HepG2 (cell line): ENCODE measurements around the gene BRAP. TPM values are rescaled to one million over a fixed set of nuclear protein-coding genes. Genes with fewer than 3 reads are reported as not detected.

Experiments used
- CCDC6 ChIP-seq: sonication (generic); formaldehyde crosslinking; IDR thresholded peaks from 2 replicates; pipeline ENCODE4 v1.8.1; 2022; ENCODE audit warnings: mild to moderate bottlenecking, missing genetic modification reagents, moderate library complexity
- DNMT3B ChIP-seq: conservative IDR thresholded peaks from 2 replicates; pipeline ENCODE4 v1.6.1; 2016; ENCODE audit warnings: missing biosample characterization, control low read depth
- HNF4A ChIP-seq: sonication (generic); formaldehyde crosslinking; IDR thresholded peaks from 2 replicates; pipeline ENCODE4 v1.4.0; 2020; ENCODE audit warnings: missing genetic modification reagents
- KLF15 ChIP-seq: sonication (generic); formaldehyde crosslinking; IDR thresholded peaks from 2 replicates; pipeline ENCODE4 v1.8.1; 2023; ENCODE audit warnings: borderline replicate concordance, mild to moderate bottlenecking, inconsistent platforms, missing genetic modification reagents, mixed read lengths
- KMT2A ChIP-seq: sonication (generic); formaldehyde crosslinking; IDR thresholded peaks from 2 replicates; pipeline ENCODE4 v1.4.0; 2020; ENCODE audit warnings: missing genetic modification reagents
- MBNL3 ChIP-seq: fragments of 250-450 bp; sonication (Bioruptor Pico); conservative IDR thresholded peaks from 2 replicates; pipeline ENCODE4 v1.8.0; 2022; ENCODE audit warnings: mild to moderate bottlenecking, inconsistent platforms
- NR1H2 ChIP-seq: sonication (generic); formaldehyde crosslinking; IDR thresholded peaks from 2 replicates; pipeline ENCODE4 v1.8.1; 2022; ENCODE audit warnings: low read depth, missing genetic modification reagents, borderline replicate concordance
- TBL1XR1 ChIP-seq: fragments of 150-350 bp; IDR thresholded peaks from 2 replicates; pipeline ENCODE4 v1.6.1; 2014; ENCODE audit warnings: borderline replicate concordance, low read length; ENCODE audit not compliant: partially characterized antibody
- TEAD2 ChIP-seq: sonication (generic); formaldehyde crosslinking; IDR thresholded peaks from 2 replicates; pipeline ENCODE4 v1.9.0; 2021; ENCODE audit warnings: missing genetic modification reagents
- ZBTB38 ChIP-seq: sonication (generic); formaldehyde crosslinking; IDR thresholded peaks from 2 replicates; pipeline ENCODE4 v1.5.1; 2020; ENCODE audit warnings: mild to moderate bottlenecking, missing genetic modification reagents
- ZFP36 ChIP-seq: fragments of 150-350 bp; IDR thresholded peaks from 2 replicates; pipeline ENCODE4 v1.6.1; 2018; ENCODE audit warnings: borderline replicate concordance, low read length, low read depth; ENCODE audit not compliant: partially characterized antibody
- ZKSCAN5 ChIP-seq: sonication (generic); formaldehyde crosslinking; IDR thresholded peaks from 2 replicates; pipeline ENCODE4 v1.5.1; 2020; ENCODE audit warnings: mild to moderate bottlenecking, missing genetic modification reagents
- ZNF33B ChIP-seq: sonication (generic); formaldehyde crosslinking; IDR thresholded peaks from 2 replicates; pipeline ENCODE4 v1.5.1; 2020; ENCODE audit warnings: mild to moderate bottlenecking, missing genetic modification reagents
- ZNF34 ChIP-seq: sonication (generic); formaldehyde crosslinking; IDR thresholded peaks from 2 replicates; pipeline ENCODE4 v1.4.0; 2020; ENCODE audit warnings: mild to moderate bottlenecking, missing genetic modification reagents, borderline replicate concordance
- ZNF501 ChIP-seq: sonication (generic); formaldehyde crosslinking; IDR thresholded peaks from 2 replicates; pipeline ENCODE4 v1.5.1; 2020; ENCODE audit warnings: mild to moderate bottlenecking, moderate library complexity, missing genetic modification reagents
- ZNF703 ChIP-seq: sonication (generic); formaldehyde crosslinking; IDR thresholded peaks from 2 replicates; pipeline ENCODE4 v1.5.1; 2020; ENCODE audit warnings: missing genetic modification reagents, mild to moderate bottlenecking, moderate library complexity, borderline replicate concordance
- ZNF737 ChIP-seq: sonication (generic); formaldehyde crosslinking; IDR thresholded peaks from 2 replicates; pipeline ENCODE4 v1.5.0; 2020; ENCODE audit warnings: missing genetic modification reagents, mild to moderate bottlenecking, borderline replicate concordance
- ZNF766 ChIP-seq: sonication (generic); formaldehyde crosslinking; IDR thresholded peaks from 2 replicates; pipeline ENCODE4 v1.5.0; 2020; ENCODE audit warnings: missing genetic modification reagents, borderline replicate concordance
- polyA plus RNA-seq, 8 experiments: library from polyadenylated mRNA; depleted of rRNA in 3 of 8; stranded (reverse) in 7 of 8; unstranded in 1 of 8; fragments of >200 nt; fragmentation: Illumina TruSeq in 4 of 8; extraction: Trizol in 4 of 8; gene quantifications; 2 replicates each; pipeline versions ENCODE4 v1.2.1 to v1.2.3, GENCODE V29; 2011 to 2016; ENCODE audit warnings: low read depth in 4 of 8, missing spikeins in 1 of 8, mixed read lengths in 1 of 8; ENCODE audit not compliant: insufficient read depth in 1 of 8
- total RNA-seq, 5 experiments: library from RNA; depleted of rRNA; stranded (reverse); fragments of >200 nt; fragmentation: Illumina TruSeq; extraction: Trizol; gene quantifications; 2 replicates each; pipeline ENCODE4 v1.2.3, GENCODE V29; 2016; ENCODE audit warnings: low read depth in 1 of 5
- TF ChIP-seq, protein P1 (sequence below): sonication (generic); formaldehyde crosslinking; IDR thresholded peaks from 2 replicates; pipeline ENCODE4 v1.5.1; 2020; ENCODE audit warnings: mild to moderate bottlenecking, missing genetic modification reagents, moderate library complexity
- TF ChIP-seq, protein P2 (sequence below): sonication (generic); formaldehyde crosslinking; IDR thresholded peaks from 2 replicates; pipeline ENCODE4 v1.5.1; 2020; ENCODE audit warnings: missing genetic modification reagents, mild to moderate bottlenecking, borderline replicate concordance
- TF ChIP-seq, protein P3 (sequence below): IDR thresholded peaks from 2 replicates; pipeline ENCODE4 v1.6.1; 2012; ENCODE audit warnings: low read length, improper control_type of control experiment
- TF ChIP-seq, protein P4 (sequence below): sonication (generic); formaldehyde crosslinking; IDR thresholded peaks from 2 replicates; pipeline ENCODE4 v1.4.0; 2020; ENCODE audit warnings: missing genetic modification reagents, mild to moderate bottlenecking, borderline replicate concordance

Gene BRAP
- total and polyA plus RNA-seq, 2 of the 13 experiments (the other 11 are each of a cell fraction or from before 2014, with no cell fraction given), result 8.1 to 15.4 TPM

DNA sequence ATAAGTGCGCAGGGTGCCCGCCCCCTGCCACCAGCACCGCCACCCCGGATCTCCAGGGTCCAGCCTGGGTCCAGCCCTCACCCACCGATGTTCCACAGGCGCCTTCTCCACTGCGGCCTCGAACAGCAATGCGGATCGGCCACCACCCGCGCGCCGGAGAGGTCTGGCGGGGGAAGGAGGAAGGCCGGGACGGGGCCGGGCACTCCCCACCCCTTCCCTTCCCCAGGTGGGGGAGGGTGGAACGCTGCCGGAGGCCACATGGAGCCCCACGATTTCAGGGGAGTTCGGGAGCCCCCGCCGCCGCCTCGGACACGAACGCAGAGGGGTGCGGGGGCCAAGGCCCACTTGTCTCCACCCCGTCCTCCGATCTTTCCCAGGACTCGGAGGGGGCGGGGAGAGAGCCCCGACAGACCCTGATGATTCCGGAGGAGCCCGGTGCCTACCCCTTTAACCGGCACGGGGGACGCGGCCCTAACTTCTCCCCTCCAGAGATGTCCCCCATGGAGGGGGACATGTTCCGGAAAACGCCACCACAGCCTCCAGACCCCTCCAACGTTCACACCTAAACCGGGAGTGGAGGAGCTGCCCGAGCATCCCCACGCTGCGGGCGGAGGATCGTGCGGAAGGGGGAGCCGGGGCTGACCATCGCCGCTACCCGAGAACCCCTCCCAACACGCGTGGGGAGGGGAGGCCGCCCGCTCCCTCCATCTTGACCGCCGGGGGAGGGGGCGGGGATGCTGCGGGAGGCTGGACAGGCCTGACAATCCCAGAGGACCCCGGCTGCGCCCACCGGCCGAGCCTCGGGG, 87.7 kb downstream of the BRAP start (continued):
- TF ChIP-seq ZNF766 (CRISPR knock-in tag), result no peak
- TF ChIP-seq ZBTB38 (CRISPR knock-in tag), result no peak
- no peak for TF ChIP-seq HNF4A
- TF ChIP-seq TBL1XR1, result no peak
- TF ChIP-seq ZFP36, result no peak
- TF ChIP-seq CCDC6, result no peak; the same call in 1 of the 2 replicates
- no peak; the same call in 1 of the 2 replicates for TF ChIP-seq ZNF34 (CRISPR knock-in tag)
- TF ChIP-seq, protein P1, sequence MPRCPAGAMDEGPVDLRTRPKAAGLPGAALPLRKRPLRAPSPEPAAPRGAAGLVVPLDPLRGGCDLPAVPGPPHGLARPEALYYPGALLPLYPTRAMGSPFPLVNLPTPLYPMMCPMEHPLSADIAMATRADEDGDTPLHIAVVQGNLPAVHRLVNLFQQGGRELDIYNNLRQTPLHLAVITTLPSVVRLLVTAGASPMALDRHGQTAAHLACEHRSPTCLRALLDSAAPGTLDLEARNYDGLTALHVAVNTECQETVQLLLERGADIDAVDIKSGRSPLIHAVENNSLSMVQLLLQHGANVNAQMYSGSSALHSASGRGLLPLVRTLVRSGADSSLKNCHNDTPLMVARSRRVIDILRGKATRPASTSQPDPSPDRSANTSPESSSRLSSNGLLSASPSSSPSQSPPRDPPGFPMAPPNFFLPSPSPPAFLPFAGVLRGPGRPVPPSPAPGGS (CRISPR knock-in tag), result 0 out of 2 replicates have a peak, but pooled peaks have one; percentile 8
- no peak for TF ChIP-seq ZNF33B
- no peak for TF ChIP-seq ZNF703 (CRISPR knock-in tag)
- no peak for TF ChIP-seq ZNF501 (CRISPR knock-in tag)
- TF ChIP-seq ZKSCAN5, result no peak
- TF ChIP-seq, protein P2, sequence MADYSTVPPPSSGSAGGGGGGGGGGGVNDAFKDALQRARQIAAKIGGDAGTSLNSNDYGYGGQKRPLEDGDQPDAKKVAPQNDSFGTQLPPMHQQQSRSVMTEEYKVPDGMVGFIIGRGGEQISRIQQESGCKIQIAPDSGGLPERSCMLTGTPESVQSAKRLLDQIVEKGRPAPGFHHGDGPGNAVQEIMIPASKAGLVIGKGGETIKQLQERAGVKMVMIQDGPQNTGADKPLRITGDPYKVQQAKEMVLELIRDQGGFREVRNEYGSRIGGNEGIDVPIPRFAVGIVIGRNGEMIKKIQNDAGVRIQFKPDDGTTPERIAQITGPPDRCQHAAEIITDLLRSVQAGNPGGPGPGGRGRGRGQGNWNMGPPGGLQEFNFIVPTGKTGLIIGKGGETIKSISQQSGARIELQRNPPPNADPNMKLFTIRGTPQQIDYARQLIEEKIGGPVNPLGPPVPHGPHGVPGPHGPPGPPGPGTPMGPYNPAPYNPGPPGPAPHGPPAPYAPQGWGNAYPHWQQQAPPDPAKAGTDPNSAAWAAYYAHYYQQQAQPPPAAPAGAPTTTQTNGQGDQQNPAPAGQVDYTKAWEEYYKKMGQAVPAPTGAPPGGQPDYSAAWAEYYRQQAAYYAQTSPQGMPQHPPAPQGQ (CRISPR knock-in tag), result no peak
- TF ChIP-seq KLF15 (CRISPR knock-in tag), result no peak
- no peak; the same call in 1 of the 2 replicates for TF ChIP-seq KMT2A (CRISPR knock-in tag)
- TF ChIP-seq NR1H2 (CRISPR knock-in tag), result no peak
- TF ChIP-seq TEAD2 (CRISPR knock-in tag), result 0 out of 2 replicates have a peak, but pooled peaks have one; percentile 26
- TF ChIP-seq DNMT3B (CRISPR knock-in tag), result no peak
- TF ChIP-seq ZNF737 (CRISPR knock-in tag), result no peak
- no peak for TF ChIP-seq MBNL3
- TF ChIP-seq, protein P3, sequence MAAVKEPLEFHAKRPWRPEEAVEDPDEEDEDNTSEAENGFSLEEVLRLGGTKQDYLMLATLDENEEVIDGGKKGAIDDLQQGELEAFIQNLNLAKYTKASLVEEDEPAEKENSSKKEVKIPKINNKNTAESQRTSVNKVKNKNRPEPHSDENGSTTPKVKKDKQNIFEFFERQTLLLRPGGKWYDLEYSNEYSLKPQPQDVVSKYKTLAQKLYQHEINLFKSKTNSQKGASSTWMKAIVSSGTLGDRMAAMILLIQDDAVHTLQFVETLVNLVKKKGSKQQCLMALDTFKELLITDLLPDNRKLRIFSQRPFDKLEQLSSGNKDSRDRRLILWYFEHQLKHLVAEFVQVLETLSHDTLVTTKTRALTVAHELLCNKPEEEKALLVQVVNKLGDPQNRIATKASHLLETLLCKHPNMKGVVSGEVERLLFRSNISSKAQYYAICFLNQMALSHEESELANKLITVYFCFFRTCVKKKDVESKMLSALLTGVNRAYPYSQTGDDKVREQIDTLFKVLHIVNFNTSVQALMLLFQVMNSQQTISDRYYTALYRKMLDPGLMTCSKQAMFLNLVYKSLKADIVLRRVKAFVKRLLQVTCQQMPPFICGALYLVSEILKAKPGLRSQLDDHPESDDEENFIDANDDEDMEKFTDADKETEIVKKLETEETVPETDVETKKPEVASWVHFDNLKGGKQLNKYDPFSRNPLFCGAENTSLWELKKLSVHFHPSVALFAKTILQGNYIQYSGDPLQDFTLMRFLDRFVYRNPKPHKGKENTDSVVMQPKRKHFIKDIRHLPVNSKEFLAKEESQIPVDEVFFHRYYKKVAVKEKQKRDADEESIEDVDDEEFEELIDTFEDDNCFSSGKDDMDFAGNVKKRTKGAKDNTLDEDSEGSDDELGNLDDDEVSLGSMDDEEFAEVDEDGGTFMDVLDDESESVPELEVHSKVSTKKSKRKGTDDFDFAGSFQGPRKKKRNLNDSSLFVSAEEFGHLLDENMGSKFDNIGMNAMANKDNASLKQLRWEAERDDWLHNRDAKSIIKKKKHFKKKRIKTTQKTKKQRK, result no peak
- TF ChIP-seq, protein P4, sequence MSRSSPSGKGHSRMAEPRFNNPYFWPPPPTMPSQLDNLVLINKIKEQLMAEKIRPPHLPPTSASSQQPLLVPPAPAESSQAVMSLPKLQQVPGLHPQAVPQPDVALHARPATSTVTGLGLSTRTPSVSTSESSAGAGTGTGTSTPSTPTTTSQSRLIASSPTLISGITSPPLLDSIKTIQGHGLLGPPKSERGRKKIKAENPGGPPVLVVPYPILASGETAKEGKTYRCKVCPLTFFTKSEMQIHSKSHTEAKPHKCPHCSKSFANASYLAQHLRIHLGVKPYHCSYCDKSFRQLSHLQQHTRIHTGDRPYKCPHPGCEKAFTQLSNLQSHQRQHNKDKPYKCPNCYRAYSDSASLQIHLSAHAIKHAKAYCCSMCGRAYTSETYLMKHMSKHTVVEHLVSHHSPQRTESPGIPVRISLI (CRISPR knock-in tag), result no peak
